WTC11 (cell line): ENCODE results near the gene CYP39A1. TPM values are rescaled to one million over a fixed set of nuclear protein-coding genes. Genes with fewer than 3 reads are reported as not detected.

Source experiments
- ATAC-seq: fragments of 200-7000 bp; cut with Tn5 transposase; 2 replicates; pipeline ENCODE4 v1.10.0; 2021; ENCODE audit warnings: mild to moderate bottlenecking, moderate library complexity
- CTCF ChIA-PET: fragments of 300-600 bp; sonication (Branson Sonifier 250); formaldehyde crosslinking; loops from one replicate; lab custom pipeline; 2021; ENCODE audit warnings: antibody characterized with exemption; lab: Charles Lee
- POLR2A ChIA-PET: fragments of 350-600 bp; sonication (Branson Sonifier 250); formaldehyde crosslinking; loops from one replicate; lab custom pipeline; 2021; ENCODE audit warnings: antibody characterized with exemption; lab: Charles Lee
- DNase-seq: peaks from one replicate; pipeline ENCODE4 v3.0.0; 2021; ENCODE audit warnings: low spot score
- H3K27ac Mint-ChIP-seq: 2 replicates; pipeline ENCODE4 v1.8.0; 2021; ENCODE audit warnings: mixed read lengths
- H3K27me3 Mint-ChIP-seq: 2 replicates; pipeline ENCODE4 v1.8.0; 2021; ENCODE audit warnings: low read depth, mild to moderate bottlenecking, moderate library complexity, mixed read lengths
- H3K36me3 Mint-ChIP-seq: 2 replicates; pipeline ENCODE4 v1.8.0; 2021; ENCODE audit warnings: mixed read lengths
- H3K4me1 Mint-ChIP-seq: 2 replicates; pipeline ENCODE4 v1.8.0; 2022; ENCODE audit warnings: mixed read lengths
- H3K4me3 Mint-ChIP-seq: 2 replicates; pipeline ENCODE4 v1.8.0; 2021; ENCODE audit warnings: mild to moderate bottlenecking, moderate library complexity, mixed read lengths
- H3K9me3 Mint-ChIP-seq: 2 replicates; pipeline ENCODE4 v1.8.0; 2021; ENCODE audit warnings: mixed read lengths
- AFF4 ChIP-seq: sonication (generic); formaldehyde crosslinking; IDR thresholded peaks from 2 replicates; pipeline ENCODE4 v1.8.1; 2023; ENCODE audit warnings: mild to moderate bottlenecking, missing genetic modification reagents, borderline replicate concordance
- AR ChIP-seq: fragments of 250-450 bp; sonication (Bioruptor Pico); IDR thresholded peaks from 2 replicates; pipeline ENCODE4 v1.9.0; 2021; ENCODE audit warnings: mild to moderate bottlenecking
- FOXK1 ChIP-seq: sonication (generic); formaldehyde crosslinking; IDR thresholded peaks from 2 replicates; pipeline ENCODE4 v1.8.0; 2022; ENCODE audit warnings: mild to moderate bottlenecking, moderate library complexity, missing genetic modification reagents
- GRHL2 ChIP-seq: fragments of 250-450 bp; sonication (Bioruptor Pico); IDR thresholded peaks from 2 replicates; pipeline ENCODE4 v1.8.0; 2022; ENCODE audit warnings: mild to moderate bottlenecking, moderate library complexity; ENCODE audit not compliant: insufficient replicate concordance, severe bottlenecking
- HMGA2 ChIP-seq: fragments of 250-450 bp; sonication (Bioruptor Pico); IDR thresholded peaks from 2 replicates; pipeline ENCODE4 v1.4.0; 2021; ENCODE audit warnings: mild to moderate bottlenecking, moderate library complexity
- IRF1 ChIP-seq: sonication (generic); formaldehyde crosslinking; IDR thresholded peaks from 2 replicates; pipeline ENCODE4 v1.8.0; 2023; ENCODE audit warnings: missing genetic modification reagents
- MXD4 ChIP-seq: fragments of 250-450 bp; sonication (Bioruptor Pico); IDR thresholded peaks from 2 replicates; pipeline ENCODE4 v1.8.0; 2021; ENCODE audit warnings: mild to moderate bottlenecking, moderate library complexity, borderline replicate concordance
- MYBL2 ChIP-seq: sonication (generic); formaldehyde crosslinking; IDR thresholded peaks from 2 replicates; pipeline ENCODE4 v1.8.1; 2023; ENCODE audit warnings: mild to moderate bottlenecking, moderate library complexity, missing genetic modification reagents
- SMAD3 ChIP-seq: sonication (generic); formaldehyde crosslinking; IDR thresholded peaks from 2 replicates; pipeline ENCODE4 v1.8.0; 2022; ENCODE audit warnings: missing genetic modification reagents, mild to moderate bottlenecking, borderline replicate concordance
- TCF7 ChIP-seq: sonication (generic); formaldehyde crosslinking; IDR thresholded peaks from 2 replicates; pipeline ENCODE4 v1.8.0; 2022; ENCODE audit warnings: mild to moderate bottlenecking, low read depth, missing genetic modification reagents, moderate library complexity
- TEAD1 ChIP-seq: sonication (generic); formaldehyde crosslinking; IDR thresholded peaks from 2 replicates; pipeline ENCODE4 v1.8.0; 2022; ENCODE audit warnings: mild to moderate bottlenecking, missing genetic modification reagents
- USF2 ChIP-seq: sonication (generic); formaldehyde crosslinking; IDR thresholded peaks from 2 replicates; pipeline ENCODE4 v1.8.1; 2023; ENCODE audit warnings: mild to moderate bottlenecking, missing genetic modification reagents, moderate library complexity
- ZNF232 ChIP-seq: sonication (generic); formaldehyde crosslinking; IDR thresholded peaks from 2 replicates; pipeline ENCODE4 v1.8.0; 2022; ENCODE audit warnings: mild to moderate bottlenecking, missing genetic modification reagents
- ZNF423 ChIP-seq: fragments of 250-450 bp; sonication (Bioruptor Pico); IDR thresholded peaks from 2 replicates; pipeline ENCODE4 v2.1.2; 2022; ENCODE audit warnings: mild to moderate bottlenecking, moderate library complexity
- total RNA-seq: library from RNA; stranded (reverse); gene quantifications from 3 replicates; pipeline ENCODE4 v1.2.3, GENCODE V29; 2021
- TF ChIP-seq, protein P1 (sequence below): sonication (generic); formaldehyde crosslinking; IDR thresholded peaks from 2 replicates; pipeline ENCODE4 v1.8.1; 2022; ENCODE audit warnings: missing genetic modification reagents, borderline replicate concordance
- TF ChIP-seq, protein P2 (sequence below): sonication (generic); formaldehyde crosslinking; IDR thresholded peaks from 2 replicates; pipeline ENCODE4 v1.8.1; 2023; ENCODE audit warnings: mild to moderate bottlenecking, missing genetic modification reagents

Gene CYP39A1
- total RNA-seq, 1 experiment from 2014 or later, result 1.6 TPM

DNA sequence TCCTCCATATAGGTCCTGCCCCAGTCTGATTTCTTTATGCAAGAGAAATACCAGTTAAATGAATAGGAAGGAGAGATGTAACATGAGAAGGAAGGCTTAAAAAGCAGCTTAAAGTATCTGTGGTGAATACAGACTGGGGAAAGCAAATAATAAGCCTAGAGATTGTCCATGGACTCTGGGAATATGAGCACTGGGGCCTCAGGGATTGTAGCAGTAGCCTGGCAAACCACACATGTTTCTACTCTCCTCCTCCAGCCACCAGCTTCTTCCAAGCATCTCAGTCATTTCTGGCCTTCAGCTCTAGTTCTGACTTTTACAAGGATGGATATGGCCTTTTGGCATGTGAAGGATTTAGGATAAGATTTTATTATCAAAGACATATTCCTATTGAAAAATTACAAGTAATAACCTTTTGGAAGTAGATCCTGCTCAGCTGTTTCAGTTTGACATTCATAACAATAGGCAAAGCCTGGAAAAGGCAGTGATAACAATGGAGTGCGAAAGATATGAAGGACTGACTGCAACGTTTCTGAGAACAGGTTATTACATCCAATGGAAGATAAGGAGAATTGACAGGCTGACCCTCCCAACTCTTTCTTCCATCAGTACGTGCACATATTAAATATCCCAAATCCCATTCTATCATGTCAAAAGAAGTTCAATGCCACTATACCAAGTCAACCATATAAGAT, 41.6 kb downstream of the CYP39A1 start:
- POLR2A ChIA-PET, result no interaction called here
- Mint-ChIP-seq H3K36me3 (no peaks in the 10 kb centered on the region), H3K27ac (no peak overlapping the region)

GRCh38 chr6:46606338-46606737, 46.3 kb downstream of the CYP39A1 start:
- H3K9me3 Mint-ChIP-seq, result peaks cover 3% of the 10 kb centered on the region; the same call in 1 of the 2 replicates
- no peak overlapping the region for H3K27ac Mint-ChIP-seq
- no peak for ATAC-seq
- H3K27me3 Mint-ChIP-seq, result no peaks in the 10 kb centered on the region; the same call in 1 of the 2 replicates
- DNase-seq, result no peak
- TF ChIP-seq TEAD1 (no peak), MYBL2 (CRISPR knock-in tag) (no peak), GRHL2 (no peak), AFF4 (CRISPR knock-in tag) (no peak), HMGA2 (CRISPR knock-in tag) (no peak), ZNF232 (CRISPR knock-in tag) (no peak), USF2 (CRISPR knock-in tag) (no peak), SMAD3 (no peak), AR (CRISPR knock-in tag) (no peak)
- TF ChIP-seq, protein P1, sequence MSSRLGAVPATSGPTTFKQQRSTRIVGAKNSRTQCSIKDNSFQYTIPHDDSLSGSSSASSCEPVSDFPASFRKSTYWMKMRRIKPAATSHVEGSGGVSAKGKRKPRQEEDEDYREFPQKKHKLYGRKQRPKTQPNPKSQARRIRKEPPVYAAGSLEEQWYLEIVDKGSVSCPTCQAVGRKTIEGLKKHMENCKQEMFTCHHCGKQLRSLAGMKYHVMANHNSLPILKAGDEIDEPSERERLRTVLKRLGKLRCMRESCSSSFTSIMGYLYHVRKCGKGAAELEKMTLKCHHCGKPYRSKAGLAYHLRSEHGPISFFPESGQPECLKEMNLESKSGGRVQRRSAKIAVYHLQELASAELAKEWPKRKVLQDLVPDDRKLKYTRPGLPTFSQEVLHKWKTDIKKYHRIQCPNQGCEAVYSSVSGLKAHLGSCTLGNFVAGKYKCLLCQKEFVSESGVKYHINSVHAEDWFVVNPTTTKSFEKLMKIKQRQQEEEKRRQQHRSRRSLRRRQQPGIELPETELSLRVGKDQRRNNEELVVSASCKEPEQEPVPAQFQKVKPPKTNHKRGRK (CRISPR knock-in tag), result no peak
- TF ChIP-seq, all 79 proteins: peak for 0
- peaks cover 4% of the 10 kb centered on the region for H3K4me1 Mint-ChIP-seq
- no peaks in the 10 kb centered on the region for H3K36me3 Mint-ChIP-seq
- no peak overlapping the region for H3K4me3 Mint-ChIP-seq
- CTCF ChIA-PET, result no interaction called here
- POLR2A ChIA-PET, result no interaction called here

More for the DNA sequence above, 41.6 kb downstream of the CYP39A1 start:
- DNase-seq (no peak), ATAC-seq (no peak)
- CTCF ChIA-PET, result interaction anchor here (0.6 to 1.2 kb wide), 2 partner anchors 45 to 1356 kb away, joined by 3 read pairs; no protein-coding TSS in a partner anchor
- TF ChIP-seq SMAD3 (no peak), ZNF423 (CRISPR knock-in tag) (no peak), MXD4 (CRISPR knock-in tag) (no peak), IRF1 (no peak), FOXK1 (CRISPR knock-in tag) (no peak), TCF7 (CRISPR knock-in tag) (no peak)
- TF ChIP-seq, protein P2, sequence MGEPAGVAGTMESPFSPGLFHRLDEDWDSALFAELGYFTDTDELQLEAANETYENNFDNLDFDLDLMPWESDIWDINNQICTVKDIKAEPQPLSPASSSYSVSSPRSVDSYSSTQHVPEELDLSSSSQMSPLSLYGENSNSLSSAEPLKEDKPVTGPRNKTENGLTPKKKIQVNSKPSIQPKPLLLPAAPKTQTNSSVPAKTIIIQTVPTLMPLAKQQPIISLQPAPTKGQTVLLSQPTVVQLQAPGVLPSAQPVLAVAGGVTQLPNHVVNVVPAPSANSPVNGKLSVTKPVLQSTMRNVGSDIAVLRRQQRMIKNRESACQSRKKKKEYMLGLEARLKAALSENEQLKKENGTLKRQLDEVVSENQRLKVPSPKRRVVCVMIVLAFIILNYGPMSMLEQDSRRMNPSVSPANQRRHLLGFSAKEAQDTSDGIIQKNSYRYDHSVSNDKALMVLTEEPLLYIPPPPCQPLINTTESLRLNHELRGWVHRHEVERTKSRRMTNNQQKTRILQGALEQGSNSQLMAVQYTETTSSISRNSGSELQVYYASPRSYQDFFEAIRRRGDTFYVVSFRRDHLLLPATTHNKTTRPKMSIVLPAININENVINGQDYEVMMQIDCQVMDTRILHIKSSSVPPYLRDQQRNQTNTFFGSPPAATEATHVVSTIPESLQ, result no peak
- H3K4me3 Mint-ChIP-seq, result no peak overlapping the region
- no peaks in the 10 kb centered on the region for H3K9me3 Mint-ChIP-seq
- no peaks in the 10 kb centered on the region for H3K4me1 Mint-ChIP-seq
- no peaks in the 10 kb centered on the region for H3K27me3 Mint-ChIP-seq
